Fibroblast of peridontal ligament (primary cell): ENCODE results near the gene FFAR3.
A peak's percentile ranks its signal among the peaks of the same experiment; 100 is the strongest.

Experiments used
- DNase-seq: peaks from one replicate; pipeline ENCODE4 v3.0.0-alpha.2; 2010; ENCODE audit errors: extremely low read depth

FFAR3 gene

GRCh38 chr19:35357867-35358573 lies at the start of gene FFAR3:
FFAR3 (plus strand) TSS chr19:35358460; CDS start chr19:35358891, 431 bp downstream.
- DNase-seq, result peak; percentile 8

GRCh38 chr19:35308910-35309309 lies 49.4 kb upstream of the FFAR3 start:
- DNase-seq, result no peak

- DNase-seq, result no peak
These were observed 48.6 kb upstream of the FFAR3 start for GRCh38 chr19:35309481-35310279.

- DNase-seq, result no peak
These were observed 47.9 kb upstream of the FFAR3 start for GRCh38 chr19:35310331-35310730.

GRCh38 chr19:35310811-35311465 lies 47.3 kb upstream of the FFAR3 start:
- no peak for DNase-seq

- DNase-seq, result no peak
These were observed 46.2 kb upstream of the FFAR3 start for GRCh38 chr19:35311901-35312665.

GRCh38 chr19:35313587-35313986 lies 44.7 kb upstream of the FFAR3 start:
- DNase-seq, result no peak

- DNase-seq, result no peak
These were observed 44.2 kb upstream of the FFAR3 start for GRCh38 chr19:35314031-35314430.

- DNase-seq, result no peak
These were observed 43.3 kb upstream of the FFAR3 start for GRCh38 chr19:35314858-35315470.

- DNase-seq, result no peak
These were observed 42.4 kb upstream of the FFAR3 start for GRCh38 chr19:35315883-35316282.

- no peak for DNase-seq
These were observed 41.7 kb upstream of the FFAR3 start for GRCh38 chr19:35316560-35316959.

GRCh38 chr19:35317464-35318043 lies 40.7 kb upstream of the FFAR3 start:
- DNase-seq, result no peak

- DNase-seq, result peak; percentile 13
These were observed 39.4 kb upstream of the FFAR3 start for GRCh38 chr19:35318679-35319448.

- no peak for DNase-seq
These were observed 38.1 kb upstream of the FFAR3 start for GRCh38 chr19:35320065-35320713.

GRCh38 chr19:35321291-35321690 lies 37.0 kb upstream of the FFAR3 start:
- no peak for DNase-seq

- no peak for DNase-seq
These were observed 36.2 kb upstream of the FFAR3 start for GRCh38 chr19:35322014-35322413.

- no peak for DNase-seq
These were observed 30.6 kb upstream of the FFAR3 start for GRCh38 chr19:35327642-35328041.

- DNase-seq, result no peak
These were observed 29.4 kb upstream of the FFAR3 start, which contains the start of gene CD22 for GRCh38 chr19:35328851-35329285. CD22 (plus strand) TSS chr19:35329187; CDS start chr19:35332041, 2,854 bp downstream.

GRCh38 chr19:35329323-35329722 lies 28.9 kb upstream of the FFAR3 start:
- no peak for DNase-seq

GRCh38 chr19:35330475-35330874 lies 27.8 kb upstream of the FFAR3 start:
- no peak for DNase-seq
